HepG2 (cell line): Measurements from ENCODE around the gene PKD1L1. TPM values are rescaled to one million over a fixed set of nuclear protein-coding genes. Genes with fewer than 3 reads are reported as not detected.

ENCODE experiments used
- CREB3 ChIP-seq: sonication (generic); formaldehyde crosslinking; IDR thresholded peaks from 2 replicates; pipeline ENCODE4 v1.5.0; 2020; ENCODE audit warnings: missing genetic modification reagents
- CREBL2 ChIP-seq: sonication (generic); formaldehyde crosslinking; IDR thresholded peaks from 2 replicates; pipeline ENCODE4 v1.8.1; 2023; ENCODE audit warnings: missing genetic modification reagents, mild to moderate bottlenecking, borderline replicate concordance
- DR1 ChIP-seq: sonication (generic); formaldehyde crosslinking; IDR thresholded peaks from 2 replicates; pipeline ENCODE4 v1.8.0; 2021; ENCODE audit warnings: mild to moderate bottlenecking, missing genetic modification reagents, inconsistent platforms
- HCFC1 ChIP-seq: fragments of 150-350 bp; IDR thresholded peaks from 2 replicates; pipeline ENCODE4 v1.6.1; 2014; ENCODE audit warnings: low read depth, low read length
- HOXA3 ChIP-seq: sonication (generic); formaldehyde crosslinking; IDR thresholded peaks from 2 replicates; pipeline ENCODE4 v1.5.0; 2020; ENCODE audit warnings: missing genetic modification reagents
- KDM6A ChIP-seq: IDR thresholded peaks from 2 replicates; pipeline ENCODE4 v1.6.1; 2016; ENCODE audit warnings: low read depth
- NKX3-1 ChIP-seq: sonication (generic); formaldehyde crosslinking; IDR thresholded peaks from 2 replicates; pipeline ENCODE4 v1.5.0; 2020; ENCODE audit warnings: missing genetic modification reagents
- PBX3 ChIP-seq: sonication (generic); formaldehyde crosslinking; IDR thresholded peaks from 2 replicates; pipeline ENCODE4 v1.8.1; 2023; ENCODE audit warnings: missing genetic modification reagents, inconsistent platforms, borderline replicate concordance
- SCMH1 ChIP-seq: sonication (generic); formaldehyde crosslinking; IDR thresholded peaks from 2 replicates; pipeline ENCODE4 v1.9.0; 2021; ENCODE audit warnings: missing genetic modification reagents, mild to moderate bottlenecking, borderline replicate concordance
- SIN3A ChIP-seq: IDR thresholded peaks from 2 replicates; pipeline ENCODE4 v1.6.1; 2011; ENCODE audit warnings: low read depth, mild to moderate bottlenecking, control low read depth, low read length, borderline replicate concordance
- ZBED4 ChIP-seq: sonication (generic); formaldehyde crosslinking; IDR thresholded peaks from 2 replicates; pipeline ENCODE4 v1.4.0; 2020; ENCODE audit warnings: missing genetic modification reagents, borderline replicate concordance
- ZFP37 ChIP-seq: sonication (generic); formaldehyde crosslinking; IDR thresholded peaks from 2 replicates; pipeline ENCODE4 v1.4.0; 2020; ENCODE audit warnings: missing genetic modification reagents, borderline replicate concordance
- ZHX2 ChIP-seq, 2 experiments: sonication (generic) in 1 of 2; formaldehyde crosslinking in 1 of 2; IDR thresholded peaks; 2 replicates each; pipeline versions ENCODE4 v1.6.1 to v1.9.0; 2014 to 2022; ENCODE audit warnings: antibody characterized with exemption in 1 of 2, borderline replicate concordance in 1 of 2, inconsistent platforms in 1 of 2, low read depth in 1 of 2, missing genetic modification reagents in 1 of 2
- ZNF124 ChIP-seq: sonication (generic); formaldehyde crosslinking; IDR thresholded peaks from 2 replicates; pipeline ENCODE4 v1.4.0; 2020; ENCODE audit warnings: missing genetic modification reagents
- ZNF33A ChIP-seq: sonication (generic); formaldehyde crosslinking; IDR thresholded peaks from 2 replicates; pipeline ENCODE4 v1.5.1; 2020; ENCODE audit warnings: missing genetic modification reagents, mild to moderate bottlenecking, moderate library complexity, borderline replicate concordance
- polyA plus RNA-seq, 8 experiments: library from polyadenylated mRNA; depleted of rRNA in 3 of 8; stranded (reverse) in 7 of 8; unstranded in 1 of 8; fragments of >200 nt; fragmentation: Illumina TruSeq in 4 of 8; extraction: Trizol in 4 of 8; gene quantifications; 2 replicates each; pipeline versions ENCODE4 v1.2.1 to v1.2.3, GENCODE V29; 2011 to 2016; ENCODE audit warnings: low read depth in 4 of 8, missing spikeins in 1 of 8, mixed read lengths in 1 of 8; ENCODE audit not compliant: insufficient read depth in 1 of 8
- total RNA-seq, 5 experiments: library from RNA; depleted of rRNA; stranded (reverse); fragments of >200 nt; fragmentation: Illumina TruSeq; extraction: Trizol; gene quantifications; 2 replicates each; pipeline ENCODE4 v1.2.3, GENCODE V29; 2016; ENCODE audit warnings: low read depth in 1 of 5

PKD1L1 gene
- total and polyA plus RNA-seq, 2 of the 13 experiments (the other 11 are each of a cell fraction or from before 2014, with no cell fraction given): 0.01 TPM; not detected in 1

- TF ChIP-seq ZHX2 (IDR thresholded peaks at IDR 0.05; ENCODE audit: low read depth) (peak; percentile 74), ZHX2 (CRISPR knock-in tag; IDR thresholded peaks at IDR 0.05; ENCODE audit: borderline replicate concordance) (0 out of 2 replicates have a peak, but pooled peaks have one; percentile 46), DR1 (CRISPR knock-in tag) (peak; percentile 97), CREB3 (CRISPR knock-in tag) (no peak), ZFP37 (CRISPR knock-in tag) (peak; percentile 88; the same call in 1 of the 2 replicates), ZNF124 (CRISPR knock-in tag) (peak; percentile 97), SIN3A (no peak), SCMH1 (CRISPR knock-in tag) (no peak), KDM6A (CRISPR knock-in tag) (peak; percentile 39; the same call in 1 of the 2 replicates), ZNF33A (CRISPR knock-in tag) (0 out of 2 replicates have a peak, but pooled peaks have one; percentile 79), CREBL2 (CRISPR knock-in tag) (no peak), ZBED4 (CRISPR knock-in tag) (peak; percentile 91; the same call in 1 of the 2 replicates), PBX3 (CRISPR knock-in tag) (no peak), HOXA3 (CRISPR knock-in tag) (peak; percentile 93), NKX3-1 (CRISPR knock-in tag) (peak; percentile 90; the same call in 1 of the 2 replicates), HCFC1 (peak; percentile 62; the same call in 1 of the 2 replicates)
Observed at GRCh38 chr7:47979145-47979831, 31.0 kb upstream of the PKD1L1 start, which contains the start of gene HUS1 (continued).
